Loucy (cell line): ENCODE measurements around the gene DOCK6.

Experiments used
- EZH2phosphoT487 ChIP-seq: fragments of 200-600 bp; IDR thresholded peaks from 2 replicates; pipeline ENCODE4 v1.6.1; 2018; ENCODE audit warnings: antibody characterized with exemption, mild to moderate bottlenecking, moderate library complexity, borderline replicate concordance
- TF ChIP-seq, protein P1 (sequence below): fragments of 200-600 bp; sonication (generic); conservative IDR thresholded peaks from 2 replicates; pipeline ENCODE4 v1.5.1; 2014; ENCODE audit warnings: mild to moderate bottlenecking, antibody characterized with exemption, low read length

DNA sequence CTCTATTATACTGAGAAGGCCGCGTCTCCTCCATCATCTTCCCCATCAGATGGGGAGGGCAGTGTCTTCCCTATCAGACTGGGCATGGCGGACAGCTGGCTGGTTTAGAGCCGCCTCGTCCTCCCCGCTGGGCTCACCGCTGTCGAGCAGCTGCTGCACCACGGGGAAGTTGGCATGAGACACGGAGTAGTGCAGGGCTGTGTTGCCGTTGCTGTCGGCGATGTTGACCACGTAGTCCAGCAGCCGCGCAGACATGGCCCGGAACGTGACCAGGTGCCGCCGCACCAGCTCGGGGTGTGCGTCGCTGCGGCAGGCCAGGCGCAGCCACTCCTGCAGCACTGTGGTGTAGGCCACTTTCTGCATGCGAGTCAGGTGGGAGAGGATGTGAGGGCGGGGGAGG, 88.0 kb downstream of the DOCK6 start:
- TF ChIP-seq, protein P1, sequence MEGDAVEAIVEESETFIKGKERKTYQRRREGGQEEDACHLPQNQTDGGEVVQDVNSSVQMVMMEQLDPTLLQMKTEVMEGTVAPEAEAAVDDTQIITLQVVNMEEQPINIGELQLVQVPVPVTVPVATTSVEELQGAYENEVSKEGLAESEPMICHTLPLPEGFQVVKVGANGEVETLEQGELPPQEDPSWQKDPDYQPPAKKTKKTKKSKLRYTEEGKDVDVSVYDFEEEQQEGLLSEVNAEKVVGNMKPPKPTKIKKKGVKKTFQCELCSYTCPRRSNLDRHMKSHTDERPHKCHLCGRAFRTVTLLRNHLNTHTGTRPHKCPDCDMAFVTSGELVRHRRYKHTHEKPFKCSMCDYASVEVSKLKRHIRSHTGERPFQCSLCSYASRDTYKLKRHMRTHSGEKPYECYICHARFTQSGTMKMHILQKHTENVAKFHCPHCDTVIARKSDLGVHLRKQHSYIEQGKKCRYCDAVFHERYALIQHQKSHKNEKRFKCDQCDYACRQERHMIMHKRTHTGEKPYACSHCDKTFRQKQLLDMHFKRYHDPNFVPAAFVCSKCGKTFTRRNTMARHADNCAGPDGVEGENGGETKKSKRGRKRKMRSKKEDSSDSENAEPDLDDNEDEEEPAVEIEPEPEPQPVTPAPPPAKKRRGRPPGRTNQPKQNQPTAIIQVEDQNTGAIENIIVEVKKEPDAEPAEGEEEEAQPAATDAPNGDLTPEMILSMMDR: no peak
- TF ChIP-seq EZH2phosphoT487: no peak
